Nasal cavity respiratory epithelium epithelial cell of viscerocranial mucosa (primary cell): ENCODE data around the gene TYRO3. TPM values are rescaled to one million over a fixed set of nuclear protein-coding genes. Genes with fewer than 3 reads are reported as not detected.

ENCODE experiments used
- total RNA-seq: library from RNA; depleted of rRNA; stranded (reverse); fragments of >200 nt; gene quantifications from 2 replicates; pipeline ENCODE4 v1.2.3, GENCODE V29; 2014

Gene TYRO3
- total RNA-seq: 4.1 and 9.3 TPM in 2 replicates

DNA sequence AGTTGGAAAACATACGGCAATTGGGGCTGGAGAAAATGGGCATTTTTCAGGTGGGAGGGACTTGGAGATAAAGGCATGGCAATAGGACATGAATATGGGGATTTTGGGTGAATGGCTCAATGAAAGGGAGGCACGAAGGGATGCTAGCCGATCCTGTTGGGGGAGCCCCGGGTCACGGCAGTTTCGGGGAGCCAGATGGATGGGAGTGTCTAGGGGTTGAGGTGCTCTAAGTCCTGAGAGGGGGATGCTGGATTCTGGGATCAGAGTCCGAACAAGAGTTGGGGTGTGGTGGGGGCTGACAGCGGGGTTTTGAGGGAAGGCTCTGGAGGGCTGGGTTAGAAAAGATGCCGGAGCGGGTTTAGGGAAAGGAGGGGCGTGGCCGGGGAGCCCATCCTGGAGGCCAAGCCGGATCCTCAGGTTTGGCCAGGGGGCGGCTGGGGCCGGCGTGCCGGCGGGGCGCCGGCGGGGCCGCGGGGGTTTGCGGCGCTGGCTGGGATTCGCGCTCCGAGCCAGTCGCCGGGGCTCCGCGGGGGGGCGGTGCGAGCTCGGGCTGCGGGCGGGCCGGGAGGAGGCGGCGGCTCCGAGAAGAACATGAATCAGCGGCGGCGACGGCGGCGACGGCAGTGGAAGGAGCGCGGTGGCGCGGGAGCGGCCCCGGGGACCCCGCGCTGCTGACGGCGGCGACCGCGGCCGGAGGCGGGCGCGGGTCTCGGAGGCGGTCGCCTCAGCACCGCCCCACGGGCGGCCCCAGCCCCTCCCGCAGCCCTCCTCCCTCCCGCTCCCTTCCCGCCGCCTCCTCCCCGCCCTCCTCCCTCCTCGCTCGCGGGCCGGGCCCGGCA is at the start of gene TYRO3:
Gene TYRO3 (plus strand): TSS at position 813 of the 839 bp plus-strand sequence. CDS start 46 bp downstream, outside the sequence.

DNA sequence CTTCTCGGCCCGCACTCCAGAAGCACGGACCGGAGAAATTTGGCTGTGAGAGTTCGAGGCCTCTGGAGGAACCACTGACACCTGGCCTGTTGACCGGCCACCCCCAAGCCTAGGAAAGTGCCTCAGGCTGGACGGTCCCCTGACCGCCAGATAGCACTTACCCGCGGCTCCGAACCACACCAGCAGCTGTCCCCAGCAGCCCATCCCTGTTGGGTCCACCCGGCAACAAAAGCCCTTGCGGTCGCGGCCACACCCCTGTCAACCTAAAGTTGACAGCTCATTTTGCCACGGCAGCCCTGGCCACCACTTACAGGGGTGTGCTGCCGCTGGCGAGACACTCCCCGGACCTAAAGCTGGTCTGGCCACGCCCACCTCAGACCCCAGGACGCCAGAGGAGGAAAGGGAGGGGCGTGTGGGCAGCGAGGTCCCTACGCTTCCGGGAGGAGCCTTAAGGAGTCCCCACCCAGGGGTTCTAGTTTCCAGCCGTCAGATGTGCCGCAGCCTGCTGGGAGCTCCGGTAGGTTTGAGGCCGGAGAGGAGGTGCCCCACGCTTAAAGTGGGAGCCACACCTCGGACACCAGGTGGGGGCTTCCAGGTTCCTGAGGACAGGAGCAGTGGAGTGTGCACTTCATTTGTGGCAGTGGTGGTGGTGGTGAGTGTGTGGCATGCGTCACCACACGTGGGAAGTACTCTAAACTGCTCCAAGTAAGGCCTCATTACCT is 45.3 kb upstream of the TYRO3 start, which contains the start of gene LTK:
Gene LTK (minus strand): TSS at position 322 of the 722 bp plus-strand sequence. CDS start 118 bp downstream, at position 204.

Other genes with a start within 250 kb of the TYRO3 start
- gene OIP5, start 226.6 kb upstream of the TYRO3 start, total RNA-seq: 0.28 and 0.34 TPM in 2 replicates
- 3.5 and 5.5 TPM in 2 replicates for gene NUSAP1, start 226.3 kb upstream of the TYRO3 start, total RNA-seq
- gene NDUFAF1, start 156.7 kb upstream of the TYRO3 start, total RNA-seq: 22.5 and 37.6 TPM in 2 replicates
- gene RTF1, start 142.1 kb upstream of the TYRO3 start, total RNA-seq: 13.7 and 26.2 TPM in 2 replicates
- 1.00 and 1.7 TPM in 2 replicates for gene ITPKA, start 65.3 kb upstream of the TYRO3 start, total RNA-seq
- under 0.01 TPM in 1 of 2 replicates, not detected in the other for gene LTK, start 45.4 kb upstream of the TYRO3 start, total RNA-seq
- gene RPAP1, start 15.0 kb upstream of the TYRO3 start, total RNA-seq: 31.8 and 41.4 TPM in 2 replicates
- 32.1 and 52.8 TPM in 2 replicates for gene MGA, start 101.2 kb downstream of the TYRO3 start, total RNA-seq
- 26.0 and 46.6 TPM in 2 replicates for gene MAPKBP1, start 215.3 kb downstream of the TYRO3 start, total RNA-seq